ENCODE results near the gene MEX3C.
A peak's percentile ranks its signal among the peaks of the same experiment; 100 is the strongest.

MEX3C gene

GRCh38 chr18:51197661-51198424, at the start of gene MEX3C:
Gene MEX3C (minus strand): TSS chr18:51197681. CDS start chr18:51197320, 361 bp downstream.
- peak; percentile 96 for DNase-seq

- DNase-seq: no peak
Observed at GRCh38 chr18:51241226-51241625, 43.7 kb upstream of the MEX3C start.

DNA sequence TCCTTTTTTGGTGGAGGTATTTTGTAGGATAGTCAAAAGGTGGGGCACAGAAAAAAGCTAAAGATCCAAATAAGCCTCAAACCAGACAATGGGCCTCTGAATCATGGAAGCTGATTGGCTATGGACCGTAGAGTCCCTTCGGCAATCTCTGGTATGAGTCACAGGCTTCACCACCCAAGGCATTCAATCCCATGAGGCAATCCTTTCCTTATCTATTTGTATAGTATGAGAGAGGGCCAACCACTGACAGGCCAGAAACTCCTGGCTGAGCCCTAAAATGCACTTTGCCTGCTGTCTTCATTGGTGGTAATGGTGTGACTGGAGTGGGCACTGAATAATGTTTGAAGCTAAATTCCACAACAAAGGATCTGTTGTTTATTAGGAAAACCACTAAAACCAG, 38.7 kb upstream of the MEX3C start:
- no peak for DNase-seq

GRCh38 chr18:51235009-51235789, 37.7 kb upstream of the MEX3C start:
- DNase-seq: no peak

- no peak for DNase-seq
Observed at GRCh38 chr18:51234117-51235008, 36.9 kb upstream of the MEX3C start.

GRCh38 chr18:51229328-51229727, 31.8 kb upstream of the MEX3C start:
- DNase-seq: no peak

DNA sequence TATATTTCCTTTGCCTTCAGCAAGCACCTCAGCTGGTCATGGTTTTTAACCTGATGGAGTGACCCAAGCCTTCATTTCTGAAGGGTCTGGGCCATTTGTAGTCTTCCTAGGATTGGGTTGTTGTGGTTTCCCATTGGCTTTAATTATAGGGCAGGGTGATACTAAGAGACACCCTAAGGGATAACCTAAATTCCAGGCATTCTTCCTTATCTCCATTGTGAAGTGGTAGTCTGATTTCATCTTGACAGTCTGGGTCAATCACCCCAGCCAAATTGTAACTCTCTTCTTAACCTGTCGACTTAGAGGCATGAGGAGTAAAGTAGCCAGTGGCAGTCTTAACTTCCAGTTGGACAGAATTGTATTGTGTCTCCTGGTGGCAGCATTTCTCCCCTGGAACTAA, 30.2 kb upstream of the MEX3C start:
- DNase-seq: no peak

DNA sequence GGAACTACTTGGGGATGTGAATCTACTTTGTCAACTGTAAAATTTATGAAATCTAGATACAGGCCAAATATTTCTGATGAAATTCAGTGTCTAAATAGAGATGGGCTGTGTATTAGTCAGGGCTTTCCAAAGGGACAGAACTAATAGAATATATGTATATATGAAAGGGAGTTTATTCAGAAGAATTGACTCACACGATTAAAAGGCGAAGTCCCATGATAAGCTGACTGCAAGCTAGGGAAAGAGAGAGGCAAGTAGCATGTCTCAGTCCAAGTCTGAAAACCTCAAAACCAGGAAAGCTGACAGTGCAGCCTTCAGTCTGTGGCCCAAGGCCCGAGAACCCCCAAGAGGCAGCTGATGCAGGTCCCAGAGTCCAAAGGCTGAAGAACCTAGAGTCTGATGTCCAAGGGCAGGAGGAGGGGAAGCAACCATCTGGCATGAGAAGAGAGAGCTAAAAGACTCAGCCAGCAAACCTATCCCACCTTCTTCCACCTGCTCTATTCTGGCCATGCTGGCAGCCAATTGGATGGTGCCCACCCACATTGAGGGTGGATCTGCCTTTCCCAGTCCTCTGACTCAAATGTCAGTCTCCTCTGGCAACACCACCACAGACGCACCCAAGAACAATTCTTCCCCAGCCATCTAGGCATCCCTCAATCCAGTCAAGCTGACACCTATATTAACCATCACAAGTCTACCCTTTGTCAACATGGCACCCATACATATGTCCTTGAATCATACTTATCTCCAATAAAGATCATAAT, 29.3 kb upstream of the MEX3C start:
- no peak for DNase-seq

DNA sequence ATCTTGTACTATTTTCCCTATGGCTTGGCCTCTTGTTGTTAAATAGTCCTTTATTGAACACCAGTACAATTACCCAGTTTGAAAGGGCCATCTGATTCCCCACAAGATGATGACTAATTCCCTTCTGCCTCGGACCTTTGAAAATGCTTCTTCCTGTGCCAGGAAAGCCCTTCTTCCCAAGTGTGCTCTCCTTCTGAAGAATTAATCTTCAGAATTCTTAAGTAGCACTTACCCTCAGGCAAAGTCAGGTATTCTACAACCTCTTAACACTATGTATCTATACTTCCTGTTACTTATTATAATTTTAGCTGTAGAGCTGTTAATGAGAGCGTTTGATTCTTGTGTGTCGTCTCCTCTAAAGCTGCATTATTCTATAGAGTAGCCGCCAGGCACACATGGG, 28.6 kb upstream of the MEX3C start:
- no peak for DNase-seq

DNA sequence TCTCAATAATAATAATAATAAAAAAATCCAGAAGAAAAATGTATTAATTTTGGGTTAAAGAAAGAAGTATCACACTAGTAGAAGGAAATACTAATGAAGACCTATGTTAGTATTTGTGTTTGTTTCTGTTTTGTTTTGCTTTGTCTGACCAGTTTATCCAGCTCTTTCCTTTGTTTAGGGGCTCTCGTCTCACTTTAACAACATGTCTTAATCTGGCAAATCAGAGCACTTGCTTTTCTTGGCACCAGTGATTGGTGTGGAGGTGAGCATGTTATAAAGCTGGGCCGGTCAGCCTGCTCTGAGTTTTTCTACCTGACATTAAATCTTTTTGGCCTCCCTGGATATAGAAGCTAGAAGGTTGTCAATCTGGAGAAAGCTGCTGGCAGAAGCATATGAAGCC, 15.1 kb upstream of the MEX3C start:
- no peak for DNase-seq

- no peak for DNase-seq
Observed at GRCh38 chr18:51211552-51211951, 14.1 kb upstream of the MEX3C start.

- DNase-seq: no peak
Observed at GRCh38 chr18:51196811-51197660, 445 bp downstream of the MEX3C start.

GRCh38 chr18:51196118-51196810, 1.2 kb downstream of the MEX3C start:
- DNase-seq: no peak

- DNase-seq: peak; percentile 41
Observed at GRCh38 chr18:51195451-51196117, 1.9 kb downstream of the MEX3C start.

DNA sequence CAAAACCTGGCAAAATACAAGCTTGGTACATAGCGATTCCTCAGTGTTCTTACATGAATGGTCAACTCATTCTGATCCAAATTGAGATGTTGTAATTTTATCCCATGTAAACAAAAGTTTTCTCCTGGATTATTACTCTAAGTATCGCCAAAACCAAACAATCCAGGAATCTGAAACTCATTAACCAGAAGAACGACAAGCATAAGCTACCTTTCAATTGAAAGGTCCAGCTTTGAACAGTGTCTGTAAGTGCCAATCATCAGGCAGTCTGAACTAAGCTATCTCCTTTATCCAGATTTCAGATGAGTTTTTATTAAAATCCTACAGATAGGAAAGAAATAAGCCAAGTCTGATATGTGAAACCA, 2.4 kb downstream of the MEX3C start:
- no peak for DNase-seq

- no peak for DNase-seq
Observed at GRCh38 chr18:51194604-51195003, 2.9 kb downstream of the MEX3C start.

GRCh38 chr18:51193621-51194287, 3.7 kb downstream of the MEX3C start:
- DNase-seq: peak; percentile 59

- no peak for DNase-seq
Observed at GRCh38 chr18:51192696-51193095, 4.8 kb downstream of the MEX3C start.

GRCh38 chr18:51192026-51192425, 5.5 kb downstream of the MEX3C start:
- no peak for DNase-seq
